Endodermal cell (in vitro differentiated cells): Measurements from ENCODE around the gene PTPMT1. TPM values are rescaled to one million over a fixed set of nuclear protein-coding genes. Genes with fewer than 3 reads are reported as not detected.
A peak's percentile ranks its signal among the peaks of the same experiment; 100 is the strongest.

ENCODE experiments used
- DNase-seq: peaks from one replicate; pipeline ENCODE4 v3.0.0-alpha.2; 2017
- H3K27ac ChIP-seq: 2 replicates; pipeline ENCODE4 v1.5.1; 2013; ENCODE audit warnings: mild to moderate bottlenecking, low read depth, low read length, moderate library complexity
- H3K27me3 ChIP-seq: 2 replicates; pipeline ENCODE4 v1.6.1; 2013; ENCODE audit warnings: mild to moderate bottlenecking, low read length, moderate library complexity; ENCODE audit not compliant: insufficient read depth, control insufficient read depth, poor library complexity, severe bottlenecking
- H3K36me3 ChIP-seq: 2 replicates; pipeline ENCODE4 v1.7.0; 2013; ENCODE audit warnings: mild to moderate bottlenecking, low read length, moderate library complexity; ENCODE audit not compliant: control insufficient read depth, insufficient read depth
- H3K4me1 ChIP-seq: one replicate; pipeline ENCODE4 v1.7.0; 2013; ENCODE audit warnings: low read length; ENCODE audit not compliant: control insufficient read depth, insufficient read depth
- H3K4me3 ChIP-seq: 2 replicates; pipeline ENCODE4 v1.5.1; 2013; ENCODE audit warnings: mild to moderate bottlenecking, low read length, moderate library complexity
- H3K9ac ChIP-seq: 2 replicates; pipeline ENCODE4 v1.6.1; 2013; ENCODE audit warnings: mild to moderate bottlenecking, low read length, moderate library complexity; ENCODE audit not compliant: poor library complexity, severe bottlenecking; ENCODE audit errors: extremely low read depth
- H3K9me3 ChIP-seq: 2 replicates; pipeline ENCODE4 v1.6.1; 2013; ENCODE audit warnings: mild to moderate bottlenecking, low read length, moderate library complexity; ENCODE audit not compliant: control insufficient read depth
- H3K27ac Mint-ChIP-seq: 2 replicates; pipeline ENCODE4 v1.8.0; 2020; ENCODE audit warnings: mixed read lengths
- H3K27me3 Mint-ChIP-seq: 2 replicates; pipeline ENCODE4 v1.8.0; 2021; ENCODE audit warnings: mild to moderate bottlenecking, mixed read lengths; ENCODE audit not compliant: insufficient read depth
- H3K36me3 Mint-ChIP-seq: 2 replicates; pipeline ENCODE4 v1.8.0; 2020; ENCODE audit warnings: low read depth, mixed read lengths
- H3K4me1 Mint-ChIP-seq: 2 replicates; pipeline ENCODE4 v1.8.0; 2020; ENCODE audit warnings: mixed read lengths
- H3K4me3 Mint-ChIP-seq: 2 replicates; pipeline ENCODE4 v1.8.0; 2020; ENCODE audit warnings: mild to moderate bottlenecking, moderate library complexity, mixed read lengths
- H3K9me3 Mint-ChIP-seq: 2 replicates; pipeline ENCODE4 v1.8.0; 2020; ENCODE audit warnings: mild to moderate bottlenecking, mixed read lengths
- WGBS, 2 experiments: methylation state at CpG; one replicate each; pipeline versions ENCODE4 v1.1.5 to v1.1.7; 2013; ENCODE audit warnings: missing lambda C conversion rate in 2 of 2, mixed read lengths in 1 of 2; ENCODE audit not compliant: insufficient coverage in 1 of 2, insufficient read length in 1 of 2; 5-methylcytosine and 5-hydroxymethylcytosine counted together
- total RNA-seq, 2 donors: library from RNA; stranded (reverse); fragmentation: NEBNext Ultra II Directional in 1 of 2; extraction: Animal tissue kit (Norgen Biotek cat#: 25700) in 1 of 2; gene quantifications; 2 replicates in 1 of 2; 3 replicates in 1 of 2; pipeline ENCODE4 v1.2.1, GENCODE V29; 2021
- TF ChIP-seq, protein P1 (sequence below): fragments of 200-600 bp; sonication (generic); conservative IDR thresholded peaks from 2 replicates; pipeline ENCODE4 v1.5.0; 2021; ENCODE audit warnings: antibody characterized with exemption, mild to moderate bottlenecking

Gene PTPMT1
- total RNA-seq, 2 donors from 2014 or later, result 55.8 to 65.0 TPM

DNA sequence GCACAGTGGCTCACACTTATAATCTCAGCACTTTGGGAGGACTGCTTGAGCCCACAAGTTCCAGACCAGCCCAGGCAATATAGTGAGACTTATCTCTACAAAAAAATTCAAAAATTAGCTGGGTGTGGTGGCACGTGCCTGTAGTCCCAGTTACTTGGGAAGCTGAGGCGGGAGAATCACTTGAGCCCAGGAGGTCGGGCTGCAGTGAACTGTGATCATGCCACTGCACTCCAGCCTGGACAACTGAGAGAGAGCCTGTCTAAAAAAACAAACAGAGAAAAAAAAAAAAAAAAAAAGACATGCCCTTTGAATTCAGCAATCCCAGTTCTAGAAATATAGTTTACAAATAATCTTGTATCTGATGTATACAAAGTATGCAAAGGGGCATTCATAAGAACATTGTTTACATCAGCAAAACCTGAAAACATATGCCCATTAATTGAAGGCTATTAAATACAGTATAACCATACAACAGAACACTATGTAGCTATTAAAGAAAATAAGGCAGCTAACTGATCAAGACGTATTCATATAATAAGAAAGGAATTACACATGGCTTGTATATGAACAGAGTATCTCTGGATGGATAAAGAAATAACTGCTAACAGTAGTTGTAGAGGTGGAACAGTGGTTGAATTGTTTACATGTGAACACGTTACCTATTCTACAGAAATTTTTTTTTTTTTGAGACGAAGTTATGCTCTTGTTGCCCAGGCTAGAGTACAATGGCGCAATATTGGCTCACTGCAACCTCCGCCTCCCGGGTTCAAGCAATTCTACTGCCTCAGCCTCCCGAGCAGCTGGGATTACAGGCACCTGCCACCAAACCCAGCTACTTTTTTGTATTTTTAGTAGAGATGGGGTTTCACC, 48.2 kb upstream of the PTPMT1 start:
- Mint-ChIP-seq H3K9me3 (no peaks in the 10 kb centered on the region), H3K36me3 (peaks cover 10% of the 10 kb centered on the region), H3K27ac (no peak overlapping the region), H3K4me1 (peaks cover 45% of the 10 kb centered on the region), H3K27me3 (no peaks in the 10 kb centered on the region), H3K4me3 (no peak overlapping the region)
- DNase-seq, result no peak
- TF ChIP-seq, protein P1, sequence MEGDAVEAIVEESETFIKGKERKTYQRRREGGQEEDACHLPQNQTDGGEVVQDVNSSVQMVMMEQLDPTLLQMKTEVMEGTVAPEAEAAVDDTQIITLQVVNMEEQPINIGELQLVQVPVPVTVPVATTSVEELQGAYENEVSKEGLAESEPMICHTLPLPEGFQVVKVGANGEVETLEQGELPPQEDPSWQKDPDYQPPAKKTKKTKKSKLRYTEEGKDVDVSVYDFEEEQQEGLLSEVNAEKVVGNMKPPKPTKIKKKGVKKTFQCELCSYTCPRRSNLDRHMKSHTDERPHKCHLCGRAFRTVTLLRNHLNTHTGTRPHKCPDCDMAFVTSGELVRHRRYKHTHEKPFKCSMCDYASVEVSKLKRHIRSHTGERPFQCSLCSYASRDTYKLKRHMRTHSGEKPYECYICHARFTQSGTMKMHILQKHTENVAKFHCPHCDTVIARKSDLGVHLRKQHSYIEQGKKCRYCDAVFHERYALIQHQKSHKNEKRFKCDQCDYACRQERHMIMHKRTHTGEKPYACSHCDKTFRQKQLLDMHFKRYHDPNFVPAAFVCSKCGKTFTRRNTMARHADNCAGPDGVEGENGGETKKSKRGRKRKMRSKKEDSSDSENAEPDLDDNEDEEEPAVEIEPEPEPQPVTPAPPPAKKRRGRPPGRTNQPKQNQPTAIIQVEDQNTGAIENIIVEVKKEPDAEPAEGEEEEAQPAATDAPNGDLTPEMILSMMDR, result no peak
- Histone ChIP-seq H3K27ac (no peak overlapping the region), H3K4me1 (peaks cover 11% of the 10 kb centered on the region), H3K9ac (no peak overlapping the region), H3K27me3 (no peaks in the 10 kb centered on the region), H3K9me3 (no peaks in the 10 kb centered on the region), H3K36me3 (peaks cover 13% of the 10 kb centered on the region), H3K4me3 (no peak overlapping the region)
- WGBS, 2 experiments, result 92 to 94% methylated on average over 6 to 10 of the region's 10 CpGs

DNA sequence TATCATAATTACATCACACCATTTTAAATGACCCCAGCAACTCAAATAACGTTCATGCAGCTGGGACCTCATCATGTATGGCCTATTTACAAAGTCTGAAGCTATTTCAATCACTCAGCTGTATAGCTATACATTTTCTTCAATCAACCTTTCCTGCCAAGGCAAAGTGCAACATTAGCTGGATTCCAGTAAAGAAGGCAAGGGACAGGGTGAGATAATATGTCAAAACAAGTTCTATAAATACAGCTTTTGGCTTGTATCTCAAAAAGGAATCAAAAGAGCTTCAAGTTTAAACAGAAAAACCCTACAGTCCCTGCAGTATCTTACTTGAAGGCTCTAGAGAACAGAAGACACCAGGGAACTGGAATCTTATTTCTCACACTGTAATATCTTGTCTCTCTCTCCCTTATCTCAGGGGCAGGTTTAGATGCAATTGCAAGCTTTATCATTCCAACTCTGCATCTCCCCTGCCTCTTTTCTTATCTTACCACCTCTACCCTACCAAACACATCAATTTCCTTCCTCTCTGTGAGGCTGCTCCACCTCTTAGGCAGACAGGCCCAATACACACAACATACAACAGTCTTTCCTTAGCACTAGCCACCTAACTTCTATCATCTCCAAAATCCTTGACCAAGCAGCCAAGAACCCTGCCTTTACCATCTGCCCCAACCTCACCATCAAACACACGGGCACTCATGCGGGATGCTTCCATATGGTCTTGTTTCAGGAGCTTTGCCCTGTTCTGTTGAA, 47.0 kb upstream of the PTPMT1 start:
- H3K36me3 Mint-ChIP-seq, result peaks cover 10% of the 10 kb centered on the region
- no peak overlapping the region for H3K9ac ChIP-seq
- no peaks in the 10 kb centered on the region for H3K27me3 Mint-ChIP-seq
- H3K4me3 Mint-ChIP-seq, result no peak overlapping the region
- TF ChIP-seq, protein P1, result no peak
- no peaks in the 10 kb centered on the region for H3K27me3 ChIP-seq
- peak overlapping the region; percentile 59 for H3K27ac Mint-ChIP-seq
- peaks cover 11% of the 10 kb centered on the region for H3K4me1 ChIP-seq
- H3K36me3 ChIP-seq, result peaks cover 13% of the 10 kb centered on the region
- H3K9me3 Mint-ChIP-seq, result no peaks in the 10 kb centered on the region
- H3K27ac ChIP-seq, result no peak overlapping the region
- H3K9me3 ChIP-seq, result no peaks in the 10 kb centered on the region
- 81 to 100% methylated on average over 1 to 3 of the region's 3 CpGs for WGBS, 2 experiments
- DNase-seq, result no peak
- H3K4me1 Mint-ChIP-seq, result peaks cover 40% of the 10 kb centered on the region
- H3K4me3 ChIP-seq, result peak overlapping the region; percentile 19

DNA sequence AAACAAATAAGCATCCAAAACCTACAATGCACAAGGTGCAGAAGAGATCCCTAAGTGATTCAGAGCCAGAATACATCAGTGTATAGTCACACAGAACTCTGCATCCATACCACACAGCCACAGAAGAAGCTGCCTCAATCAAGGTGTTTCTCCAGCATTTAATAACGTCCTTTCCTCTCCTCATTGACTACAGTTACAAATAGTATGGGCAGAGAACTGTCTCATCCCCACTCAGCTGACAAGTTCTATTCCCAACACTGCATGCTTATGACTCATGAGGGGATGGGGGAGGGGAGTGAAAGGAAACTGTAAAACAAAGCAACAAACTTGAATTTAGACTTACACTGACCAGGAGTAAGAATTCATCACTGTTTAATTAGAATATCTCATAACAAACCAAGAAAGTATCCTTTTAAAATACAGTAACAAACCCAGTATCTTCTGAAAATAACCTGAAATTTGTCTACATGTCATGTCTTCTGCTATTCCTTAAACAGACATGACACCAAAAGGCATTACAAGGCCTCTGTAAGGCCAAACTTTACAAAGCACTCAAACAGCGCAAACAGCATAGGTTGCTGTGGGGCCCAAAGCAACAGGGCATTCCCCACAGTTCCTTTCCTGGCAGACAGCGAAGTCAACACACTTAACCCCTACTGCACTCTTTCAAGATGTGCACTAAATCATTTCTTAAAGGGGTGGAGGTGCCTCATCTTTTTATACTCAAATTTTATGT, 41.7 kb upstream of the PTPMT1 start:
- WGBS, 2 experiments, result 43 to 52% methylated on average over 1 to 2 of the region's 3 CpGs
- TF ChIP-seq, protein P1, result no peak
- H3K27ac ChIP-seq, result peak overlapping the region; percentile 16
- Mint-ChIP-seq H3K4me1 (peaks cover 48% of the 10 kb centered on the region), H3K36me3 (peaks cover 14% of the 10 kb centered on the region), H3K27me3 (no peaks in the 10 kb centered on the region), H3K9me3 (no peaks in the 10 kb centered on the region), H3K4me3 (no peak overlapping the region), H3K27ac (peak overlapping the region; percentile 80)
- peaks cover 15% of the 10 kb centered on the region for H3K36me3 ChIP-seq
- H3K4me3 ChIP-seq, result no peak overlapping the region
- no peak for DNase-seq
- H3K27me3 ChIP-seq, result no peaks in the 10 kb centered on the region
- H3K9me3 ChIP-seq, result no peaks in the 10 kb centered on the region
- no peak overlapping the region for H3K9ac ChIP-seq
- H3K4me1 ChIP-seq, result peaks cover 17% of the 10 kb centered on the region
